ENCODE data around the gene KRT9.
"Not testable (repeated sequence)": the region's sequence is repeated elsewhere in the genome, so short reads cannot be mapped to it uniquely, and the experiment has no call there.

The KRT9 gene

DNA sequence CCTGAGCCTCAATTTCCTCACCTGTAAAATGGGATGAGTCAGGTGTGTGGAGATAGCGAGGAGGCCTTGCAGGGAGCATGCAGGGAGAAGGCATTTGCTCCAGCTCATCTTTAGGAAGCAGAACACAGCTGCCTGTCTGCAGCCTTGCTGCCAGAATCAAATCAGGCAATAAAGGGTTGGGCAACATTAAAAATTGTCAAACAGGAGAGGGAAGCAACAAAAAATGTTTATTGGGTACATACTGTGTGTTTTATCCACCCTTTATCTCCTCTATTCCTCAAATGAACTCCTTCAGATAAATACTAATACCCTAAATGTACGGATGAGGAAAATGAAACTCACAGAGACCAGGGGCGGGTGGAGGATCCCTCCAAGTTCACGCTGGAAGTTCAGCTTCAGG is 28.5 kb upstream of the KRT9 start:
- DNase-seq: no peak

DNA sequence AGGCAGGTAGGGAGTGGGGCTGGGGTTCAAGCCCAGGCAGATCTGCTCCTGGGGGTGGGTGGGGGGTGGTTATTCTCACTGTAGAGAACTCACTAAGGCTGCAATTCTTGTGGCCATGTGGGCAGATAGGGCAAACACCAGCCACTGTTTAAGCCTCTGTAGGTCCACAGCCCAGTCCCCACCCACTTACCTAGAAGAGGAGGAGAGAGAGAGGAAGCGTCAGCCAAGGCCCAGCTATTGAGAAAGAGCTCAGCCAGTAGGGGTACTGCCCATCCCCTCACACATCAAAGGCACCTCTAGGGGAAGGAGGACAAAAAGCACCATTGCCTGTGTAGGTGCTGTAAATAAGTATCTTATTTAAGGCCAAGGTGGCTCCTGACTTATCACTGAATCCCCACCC is 27.8 kb upstream of the KRT9 start:
- no peak for DNase-seq

DNA sequence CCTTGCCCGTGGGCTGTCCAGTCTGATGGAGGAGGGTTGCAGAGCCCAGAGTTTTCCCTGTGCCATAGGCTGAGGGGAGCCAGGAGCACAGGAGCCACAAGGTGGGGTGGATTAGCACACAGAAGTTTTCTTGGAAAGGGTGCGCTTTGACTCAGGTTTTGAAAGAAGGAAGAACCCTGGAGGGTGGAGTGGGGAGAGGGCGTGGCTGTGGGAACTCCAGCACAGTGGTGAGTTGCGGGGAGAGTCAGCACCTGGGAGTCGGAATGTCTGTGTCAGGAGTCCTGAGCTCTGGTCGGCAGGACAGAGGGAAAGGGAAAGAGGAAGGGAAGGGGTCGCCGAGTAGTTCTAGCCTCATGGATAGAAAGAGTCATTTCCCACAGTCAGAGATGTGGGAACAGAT is 23.7 kb upstream of the KRT9 start:
- DNase-seq: no peak

DNA sequence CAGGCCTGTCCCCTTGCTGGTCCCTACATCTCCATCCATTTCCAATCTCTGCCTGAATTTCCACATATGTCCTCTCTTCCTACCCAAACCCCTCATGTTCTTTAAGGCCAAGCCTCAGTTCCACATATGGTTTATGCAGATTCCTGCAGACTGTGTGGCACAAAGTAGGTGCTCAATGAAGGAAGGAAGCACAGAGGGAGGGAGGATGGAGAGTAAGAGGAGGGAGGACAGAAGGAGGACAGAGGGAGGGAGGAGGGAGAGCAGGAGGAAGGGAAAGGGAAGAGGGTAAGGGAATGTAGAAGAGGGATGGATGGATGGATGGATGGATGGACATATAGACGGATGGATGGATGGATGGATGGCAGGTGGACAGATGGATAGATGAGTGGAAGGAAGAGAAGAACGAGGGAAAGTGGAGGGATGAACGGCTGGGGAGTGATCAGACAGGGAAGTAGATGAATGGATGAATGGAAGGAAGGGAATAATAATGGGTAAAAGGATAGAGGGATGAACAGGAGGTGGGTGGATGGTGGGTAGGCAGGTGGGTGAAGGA is 22.6 kb upstream of the KRT9 start:
- no peak for DNase-seq

DNA sequence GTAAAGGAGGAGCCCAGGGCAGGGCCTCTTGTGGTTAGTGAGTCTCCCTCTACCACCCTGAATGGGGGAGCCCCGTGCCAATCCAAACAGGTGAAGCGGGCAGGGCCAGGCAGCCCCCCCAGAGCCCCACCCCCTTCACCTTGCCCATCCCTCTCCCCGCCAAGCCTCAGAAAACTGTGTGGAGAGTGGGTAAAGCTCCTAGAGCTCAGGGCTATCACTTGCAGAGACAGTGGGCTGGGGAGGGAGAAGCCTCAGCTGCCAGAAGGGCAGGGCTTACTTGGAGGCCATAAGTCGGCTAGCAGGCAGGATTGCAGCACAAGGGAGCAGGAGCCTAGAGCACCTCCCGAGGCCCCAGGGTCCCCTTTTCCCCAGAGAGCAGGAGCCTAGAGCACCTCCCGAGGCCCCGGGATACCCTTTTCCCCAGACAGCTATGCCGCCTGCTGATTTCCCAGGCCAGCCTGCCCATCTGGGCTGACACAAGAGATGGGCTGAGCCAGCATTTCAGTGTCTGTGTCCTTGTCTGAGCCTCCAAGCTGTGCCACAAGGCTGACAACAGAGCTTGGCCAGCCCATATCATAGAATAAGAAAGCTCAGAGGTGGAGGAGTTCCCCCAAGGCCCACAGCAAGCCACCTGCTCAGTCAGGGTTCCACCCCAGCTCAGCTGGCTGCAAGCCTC is 21.6 kb upstream of the KRT9 start:
- DNase-seq: no peak

DNA sequence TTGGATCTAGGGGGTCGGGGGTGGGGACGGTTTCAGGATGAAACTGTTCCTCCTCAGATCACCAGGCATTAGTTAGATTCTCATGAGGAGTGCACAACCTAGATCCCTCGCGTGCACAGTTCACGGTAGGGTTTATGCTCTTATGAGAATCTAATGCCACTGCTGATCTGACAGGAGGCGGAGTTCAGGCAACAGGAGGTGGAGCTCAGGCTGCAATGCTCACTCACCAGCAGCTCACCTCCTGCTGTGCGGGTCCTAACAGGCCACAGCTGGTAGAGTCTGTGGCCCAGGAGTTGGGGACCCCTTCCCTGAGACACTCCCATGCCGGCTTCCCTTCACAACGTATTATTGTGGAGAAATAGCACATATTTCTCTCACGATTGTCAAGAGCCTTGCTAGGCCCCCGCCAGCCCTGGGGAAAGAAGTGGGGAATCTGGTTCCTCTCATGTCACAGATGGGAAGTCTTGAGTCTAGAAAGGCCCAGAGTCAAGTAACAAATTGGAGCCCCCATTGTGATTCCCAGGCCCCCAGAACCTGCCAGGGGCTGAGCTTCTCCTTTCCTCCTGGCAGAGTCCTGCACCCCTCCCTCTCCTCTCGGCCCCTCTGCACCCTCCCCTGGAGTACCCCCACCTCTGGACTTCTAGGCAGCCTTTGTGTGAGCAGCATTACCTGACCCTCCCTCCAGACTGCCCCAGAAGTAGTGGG is 20.9 kb upstream of the KRT9 start:
- DNase-seq: no peak

DNA sequence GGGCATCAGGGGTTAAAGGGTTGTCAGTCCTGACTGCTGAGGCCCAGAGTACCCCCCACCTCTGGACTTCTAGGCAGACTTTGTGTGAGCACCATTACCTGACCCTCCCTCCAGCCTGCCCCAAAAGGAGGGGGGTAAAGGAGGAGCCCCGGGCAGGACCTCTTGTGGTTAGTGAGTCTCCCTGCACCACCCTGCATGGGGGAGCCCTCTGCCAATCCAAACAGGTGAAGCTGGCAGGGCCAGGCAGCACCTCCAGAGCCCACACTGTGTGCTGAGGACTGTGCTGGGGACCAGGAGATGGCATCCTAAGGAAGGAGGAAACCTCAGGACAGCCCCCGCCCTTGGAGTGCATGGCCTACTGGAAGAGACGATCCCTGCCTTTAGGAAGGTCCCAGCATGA is 17.4 kb upstream of the KRT9 start:
- DNase-seq: no peak

DNA sequence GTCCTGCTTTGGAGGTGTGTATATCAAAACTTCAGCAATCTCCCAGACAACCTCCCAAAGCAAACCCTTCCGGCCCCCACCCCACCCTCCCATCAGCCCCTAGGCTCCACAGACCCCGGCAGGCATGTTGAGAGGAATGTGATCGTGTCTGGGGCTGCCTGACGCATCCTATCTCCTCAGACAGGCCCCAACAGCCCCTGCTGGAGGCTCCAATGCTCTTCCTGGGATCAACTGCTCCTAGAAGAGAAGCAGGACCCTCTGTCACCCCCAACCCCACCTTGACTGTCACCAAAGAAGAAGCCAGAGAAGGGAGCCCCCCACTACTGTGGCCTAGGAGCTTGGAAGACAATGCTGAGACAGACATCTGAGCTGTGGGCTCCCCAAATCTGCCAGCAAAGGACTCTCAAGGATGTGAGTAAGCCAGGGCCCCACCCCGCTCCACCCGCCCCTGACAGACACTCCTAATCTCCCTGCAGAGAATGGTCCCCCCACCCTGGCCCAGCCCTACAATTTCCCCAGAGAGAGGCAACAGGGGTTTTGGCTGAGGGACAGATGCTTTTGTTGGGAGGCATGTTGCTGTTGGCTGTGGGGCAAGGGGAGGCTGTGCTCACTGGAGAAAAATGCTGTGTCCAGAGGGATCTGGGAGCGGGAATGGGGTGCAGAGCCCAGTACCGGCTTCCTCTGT is 16.4 kb upstream of the KRT9 start:
- no peak for DNase-seq

DNA sequence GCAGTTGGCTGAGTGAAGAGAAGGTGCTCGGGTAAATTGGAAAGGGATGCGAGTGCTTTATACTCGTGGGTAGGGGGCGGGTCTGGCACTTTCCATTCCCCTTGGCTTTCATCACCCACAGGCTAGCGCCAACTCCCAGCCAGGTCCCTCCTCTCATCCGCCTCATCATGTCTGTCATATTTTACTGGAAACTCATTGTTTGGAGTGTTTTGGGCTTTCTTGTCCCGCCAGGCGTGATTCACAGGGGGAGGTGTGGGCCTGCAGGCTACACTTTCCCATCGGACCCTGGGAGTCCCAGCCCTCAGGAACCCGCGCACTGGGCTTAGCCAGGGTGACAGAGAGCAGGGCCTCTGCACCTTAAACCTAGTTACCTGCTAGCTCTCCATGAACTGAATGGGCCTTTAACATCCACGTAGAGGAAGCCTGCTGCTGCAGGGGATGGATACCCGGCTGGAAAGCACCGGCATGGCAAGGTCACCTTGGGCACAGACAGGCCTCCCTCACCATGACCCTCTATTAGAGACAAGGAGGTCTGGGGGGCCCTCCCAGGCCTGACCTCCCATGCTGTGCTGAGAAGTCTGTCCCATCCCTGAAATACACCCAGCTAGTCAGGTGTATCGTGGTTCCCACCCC is 15.1 kb upstream of the KRT9 start, which contains the start of gene KRT14:
TSS of gene KRT14 (minus strand) at position 33 of the 633 bp plus-strand sequence. CDS start 61 bp downstream, outside the sequence.
- DNase-seq: no peak

DNA sequence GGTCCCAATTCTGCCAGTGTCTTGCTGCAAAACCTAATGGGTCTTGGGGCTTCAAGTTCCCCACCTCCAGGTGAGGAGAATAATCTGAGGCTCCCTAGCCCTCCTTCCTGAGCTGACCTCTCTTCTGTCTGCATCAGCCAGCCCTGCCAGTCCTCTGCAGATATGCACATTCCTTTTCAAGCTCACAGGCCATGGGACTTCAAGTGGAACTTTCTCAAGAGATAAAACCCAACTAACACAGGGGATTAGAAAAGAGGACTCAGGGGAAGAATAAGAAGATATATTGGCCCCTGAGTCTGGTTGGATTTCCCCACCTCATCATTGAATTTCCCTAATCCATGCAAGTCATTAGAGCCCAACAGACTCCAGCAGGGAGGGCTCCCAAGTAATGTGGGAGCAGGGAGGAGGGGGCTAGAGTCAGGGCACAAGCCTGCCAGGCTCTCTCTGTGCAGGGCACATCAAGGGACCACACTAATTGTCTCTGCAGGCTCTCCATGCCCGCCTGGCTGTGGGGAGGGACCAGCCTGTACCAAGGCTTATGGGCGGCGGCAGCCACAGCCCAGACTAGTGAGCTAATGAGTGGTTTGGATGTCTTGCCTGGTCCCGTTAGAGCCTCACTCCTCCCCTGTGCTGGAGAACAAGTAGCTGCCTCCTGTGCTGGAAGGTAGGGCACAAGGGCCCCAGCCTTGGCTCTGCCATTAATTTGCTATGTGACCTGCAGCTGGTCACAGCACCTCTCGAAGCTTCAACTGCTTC is 13.6 kb upstream of the KRT9 start:
- no peak for DNase-seq

DNA sequence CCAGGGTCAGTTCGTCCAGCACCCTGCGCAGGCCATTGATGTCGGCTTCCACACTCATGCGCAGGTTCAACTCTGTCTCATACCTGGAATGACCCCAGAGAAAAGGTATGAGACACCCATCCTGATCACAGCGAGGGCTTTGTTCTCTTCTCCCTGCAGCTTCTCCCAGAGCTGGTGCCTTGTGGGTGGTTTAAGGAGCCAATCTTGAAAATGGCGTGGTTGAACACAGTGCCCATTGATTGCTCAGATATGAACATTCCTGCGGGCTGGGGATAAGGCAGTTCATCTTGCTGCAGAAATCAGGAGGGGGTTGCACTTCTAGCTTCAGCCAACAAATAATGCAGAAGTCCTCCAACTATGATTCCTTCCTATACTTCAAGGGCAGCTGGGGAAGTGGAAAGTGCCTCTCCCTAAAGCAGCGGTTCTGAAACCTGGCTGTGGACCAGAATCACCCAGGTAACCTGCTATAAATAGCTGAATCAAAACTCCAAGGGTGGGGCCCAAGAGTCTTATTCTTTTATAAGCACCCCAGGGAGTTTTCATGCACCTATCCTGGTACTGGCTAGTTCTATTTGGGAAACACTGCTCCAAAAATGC is 12.6 kb upstream of the KRT9 start:
- DNase-seq: not testable (repeated sequence)

DNA sequence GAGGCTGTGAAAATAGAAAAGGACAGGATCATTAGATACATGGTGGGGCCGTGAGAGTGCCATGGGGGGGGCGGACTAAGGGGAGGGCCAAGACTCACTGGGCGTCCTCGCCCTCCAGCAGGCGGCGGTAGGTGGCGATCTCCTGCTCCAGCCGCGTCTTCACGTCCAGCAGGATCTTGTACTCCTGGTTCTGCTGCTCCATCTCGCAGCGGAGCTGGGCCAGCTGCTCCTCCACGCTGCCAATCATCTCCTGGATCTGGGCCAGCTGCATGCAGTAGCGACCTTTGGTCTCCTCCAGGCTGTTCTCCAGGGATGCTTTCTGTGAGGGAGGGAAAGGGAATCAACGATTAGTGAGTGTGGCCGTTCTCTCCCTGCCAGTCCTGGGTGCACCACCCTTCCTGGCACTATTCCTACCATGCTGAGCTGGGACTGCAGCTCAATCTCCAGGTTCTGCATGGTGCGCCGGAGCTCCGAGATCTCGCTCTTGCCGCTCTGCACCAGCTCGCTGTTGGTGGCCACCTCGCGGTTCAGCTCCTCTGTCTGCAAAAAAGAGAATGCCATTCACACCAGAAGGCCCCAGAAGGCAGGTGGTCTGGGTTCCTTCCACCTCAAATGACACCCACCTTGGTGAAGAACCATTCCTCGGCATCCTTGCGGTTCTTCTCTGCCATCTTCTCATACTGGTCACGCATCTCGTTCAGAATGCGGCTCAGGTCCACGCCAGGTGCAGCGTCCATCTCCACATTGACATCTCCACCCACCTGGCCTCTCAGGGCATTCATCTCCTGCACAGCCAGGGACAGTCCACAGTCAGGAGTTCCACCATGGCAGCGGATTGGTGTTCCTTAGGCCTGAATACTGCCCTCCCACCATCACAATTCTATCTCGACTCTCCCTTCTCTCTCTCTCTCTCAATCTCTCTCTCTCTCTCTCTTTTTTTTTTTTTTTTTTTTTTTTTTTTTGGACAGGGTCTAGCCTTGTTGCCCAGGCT is 11.6 kb upstream of the KRT9 start:
- peak; percentile 11 for DNase-seq

DNA sequence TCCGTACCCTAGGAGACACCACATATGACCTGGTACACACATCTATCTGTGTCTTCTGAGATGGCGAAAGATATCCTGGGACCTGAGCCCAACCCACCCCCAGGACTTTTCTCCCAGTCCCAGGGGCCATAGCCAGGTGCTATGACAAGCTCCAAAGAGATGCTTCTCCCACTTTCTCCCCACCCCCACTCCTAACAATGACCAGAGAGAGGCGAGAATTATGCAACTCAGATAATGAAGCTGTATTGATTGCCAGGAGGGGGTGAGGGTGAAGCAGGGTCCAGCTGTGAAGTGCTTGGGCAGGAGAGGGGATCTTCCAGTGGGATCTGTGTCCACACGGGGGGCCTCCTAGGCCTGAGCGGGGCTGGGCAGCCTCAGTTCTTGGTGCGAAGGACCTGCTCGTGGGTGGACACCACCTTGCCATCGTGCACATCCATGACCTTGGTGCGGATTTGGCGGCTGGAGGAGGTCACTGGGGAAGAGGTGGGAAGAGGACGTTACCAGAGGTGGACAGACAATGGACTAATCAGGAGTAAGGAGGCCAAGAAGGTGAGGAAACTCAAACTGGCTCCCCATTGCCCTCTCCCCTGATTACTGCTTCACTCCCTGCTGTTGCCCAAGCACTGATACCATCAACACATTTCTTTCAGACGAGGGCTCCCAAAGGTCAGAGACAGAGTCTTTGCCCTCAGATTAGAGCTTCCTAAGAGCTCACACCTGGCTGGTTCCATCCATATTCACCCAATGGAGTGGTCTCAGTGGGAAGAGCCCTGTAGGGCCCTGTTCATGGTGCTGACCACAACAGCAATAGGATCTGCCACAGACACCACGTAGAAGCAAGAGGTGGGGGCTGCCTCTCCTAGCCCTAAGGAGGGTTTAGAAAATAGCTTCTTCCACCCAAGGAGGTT is 10.5 kb upstream of the KRT9 start:
- peak; percentile 2 for DNase-seq

DNA sequence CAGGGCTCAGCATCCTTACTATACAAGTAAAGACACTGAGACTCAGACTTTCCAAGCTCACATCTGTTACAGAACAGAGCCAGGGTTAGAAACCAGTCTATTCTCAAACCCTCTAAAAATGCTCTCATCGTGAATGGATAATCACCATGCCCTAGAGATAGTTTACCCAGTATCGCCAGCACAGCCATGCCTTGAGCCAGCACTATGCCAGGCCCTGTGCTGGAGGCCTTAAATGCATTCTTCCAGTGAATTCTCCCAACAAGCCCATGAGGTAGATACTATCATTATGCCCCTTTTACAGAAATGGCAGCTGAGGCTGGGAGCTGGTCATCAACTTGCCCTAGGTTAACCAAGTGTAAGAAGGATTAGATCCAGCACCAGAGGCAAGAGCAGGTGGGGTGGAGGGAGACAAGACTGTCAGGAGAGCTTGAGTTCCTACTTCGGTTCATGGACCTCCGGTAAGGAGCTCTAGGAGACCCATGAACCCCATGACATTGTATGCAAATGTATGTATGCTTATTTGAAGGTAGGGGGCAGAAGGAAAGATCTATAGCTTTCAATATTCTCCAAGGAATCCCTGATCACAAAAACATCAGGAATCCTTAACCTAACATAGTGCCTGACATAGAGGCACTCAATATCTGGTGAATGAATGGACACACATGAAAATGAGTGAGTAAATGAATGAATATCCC is 9.7 kb upstream of the KRT9 start:
- DNase-seq: no peak

DNA sequence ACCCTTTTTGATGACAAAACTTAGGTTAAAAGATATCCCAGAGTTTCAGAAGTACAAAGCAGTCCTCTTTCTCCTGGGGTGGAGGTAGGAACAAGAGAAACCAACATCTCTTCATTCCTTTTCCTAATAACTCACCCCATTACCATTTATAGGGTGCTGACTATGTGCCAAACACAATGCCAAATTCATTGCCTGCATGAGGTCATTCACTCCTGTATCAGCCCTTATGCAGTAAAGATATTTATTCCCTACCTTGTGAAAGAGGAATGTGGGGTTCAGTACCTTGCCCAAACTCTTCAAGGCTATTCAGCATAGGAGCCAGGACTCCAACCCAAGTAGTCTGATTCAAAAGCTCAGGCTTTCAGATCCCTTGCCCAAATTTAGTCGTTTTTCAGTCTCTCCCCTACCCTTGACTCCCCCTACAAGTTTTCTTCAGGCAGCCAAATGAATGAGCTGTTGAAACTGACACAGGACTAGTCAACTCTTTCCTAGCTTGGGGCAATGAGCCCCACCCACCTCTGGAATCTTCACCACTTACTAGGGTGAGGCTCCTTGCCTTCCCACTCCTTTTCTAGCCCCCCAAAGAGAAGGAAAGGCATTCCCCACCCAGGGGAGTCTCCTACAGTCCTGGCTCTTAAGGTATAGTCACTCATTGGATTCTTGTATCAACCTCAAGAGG is 9.0 kb upstream of the KRT9 start:
- no peak for DNase-seq

DNA sequence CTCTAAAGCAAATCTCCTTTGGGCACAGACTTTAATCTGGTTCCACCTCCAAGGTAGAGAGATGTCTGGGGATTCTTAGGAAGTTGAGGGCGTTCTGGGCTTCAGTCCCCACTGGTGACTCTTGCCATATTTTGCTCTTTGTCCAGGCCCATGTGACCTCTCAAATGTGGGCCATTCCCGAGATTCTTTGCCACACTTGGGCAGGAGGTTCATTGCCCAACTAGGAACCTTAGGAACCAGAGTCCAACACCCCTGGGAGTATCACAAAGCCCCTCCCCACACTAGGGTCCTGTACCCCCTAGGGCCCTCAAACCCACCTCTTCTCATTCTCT is 8.4 kb upstream of the KRT9 start:
- DNase-seq: no peak

DNA sequence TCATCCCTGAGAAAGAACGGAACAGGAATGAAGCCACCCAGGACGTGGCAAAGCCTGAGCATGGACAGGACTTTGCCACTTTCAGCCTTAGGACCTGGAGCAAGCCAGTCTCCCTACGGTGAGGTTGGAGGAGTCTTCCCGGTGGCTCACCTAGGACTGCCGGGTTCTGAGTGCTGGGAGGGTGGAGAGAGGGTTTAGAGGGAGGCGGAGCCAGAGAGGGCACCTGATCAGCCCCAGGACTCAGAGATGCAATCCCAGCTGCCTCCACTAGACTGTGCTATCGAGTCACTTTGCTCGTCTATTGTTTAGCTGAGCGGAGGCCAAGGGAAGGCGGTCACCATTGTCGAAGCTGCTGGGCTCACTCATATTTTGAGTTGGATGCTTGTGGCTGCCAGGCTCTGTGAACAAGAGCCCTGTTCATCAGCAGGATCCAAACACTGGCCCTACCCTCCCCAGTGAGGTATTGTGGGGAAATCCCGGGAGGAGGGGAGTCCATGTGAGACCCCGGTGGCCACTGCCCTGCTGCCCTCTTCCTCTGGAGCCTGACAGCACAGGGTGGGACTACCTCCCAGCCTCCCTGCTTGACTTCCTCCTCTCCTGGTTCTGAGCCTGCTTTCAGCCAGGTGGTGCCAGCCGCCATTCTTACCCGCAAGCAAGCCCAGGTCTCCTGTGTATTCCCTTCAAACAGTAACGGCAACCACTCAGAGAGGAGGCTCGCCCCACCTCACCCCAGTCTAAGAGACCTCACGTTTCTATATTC is 7.8 kb upstream of the KRT9 start:
- peak; percentile 91 for DNase-seq

DNA sequence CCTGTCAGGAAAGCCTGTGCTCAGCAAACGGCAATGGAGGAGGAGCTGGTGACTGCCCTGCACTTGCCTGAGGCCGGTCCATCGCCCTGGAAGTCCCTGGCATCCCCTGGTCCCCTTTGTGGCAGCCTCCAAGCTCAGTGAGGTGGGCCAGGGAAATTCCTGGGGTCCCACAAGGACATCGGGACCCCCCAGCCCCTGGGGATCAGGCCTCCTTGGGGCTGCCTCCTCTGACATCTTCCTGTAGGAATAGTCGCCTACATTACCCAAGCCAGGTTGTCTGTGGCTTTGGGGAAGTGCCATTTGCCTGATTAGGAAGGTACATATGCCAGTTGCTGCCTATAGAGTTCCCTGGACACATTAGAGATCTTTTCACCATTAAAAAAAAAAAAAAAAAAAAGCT is 7.1 kb upstream of the KRT9 start:
- no peak for DNase-seq
